H9 (cell line): ENCODE data around the gene MALAT1. TPM values are rescaled to one million over a fixed set of nuclear protein-coding genes. Genes with fewer than 3 reads are reported as not detected.

Experiments used
- DNase-seq: peaks from one replicate; pipeline ENCODE4 v3.0.0-alpha.2; 2017
- H2AFZ ChIP-seq: one replicate; pipeline ENCODE4 v1.6.1; 2013; ENCODE audit warnings: mild to moderate bottlenecking, low read length, control low read depth, moderate library complexity
- H2AK5ac ChIP-seq: 2 replicates; pipeline ENCODE4 v1.6.1; 2013; ENCODE audit warnings: low read length, control low read depth, mixed read lengths; ENCODE audit not compliant: insufficient read length
- H2BK120ac ChIP-seq: one replicate; pipeline ENCODE4 v1.6.1; 2013; ENCODE audit warnings: low read depth, mild to moderate bottlenecking, low read length, control low read depth, inconsistent platforms; ENCODE audit not compliant: poor library complexity, severe bottlenecking
- H2BK12ac ChIP-seq: 2 replicates; pipeline ENCODE4 v1.6.1; 2013; ENCODE audit warnings: low read length, control low read depth, mixed read lengths, low read depth; ENCODE audit not compliant: insufficient read length
- H2BK15ac ChIP-seq: 2 replicates; pipeline ENCODE4 v1.6.1; 2013; ENCODE audit warnings: low read depth, low read length, control low read depth
- H2BK20ac ChIP-seq: one replicate; pipeline ENCODE4 v1.6.1; 2013; ENCODE audit warnings: low read depth, mild to moderate bottlenecking, low read length, control low read depth, inconsistent platforms; ENCODE audit not compliant: poor library complexity, severe bottlenecking
- H2BK5ac ChIP-seq: 2 replicates; pipeline ENCODE4 v1.6.1; 2013; ENCODE audit warnings: low read length, control low read depth, mixed read lengths; ENCODE audit not compliant: insufficient read length
- H3K14ac ChIP-seq: 2 replicates; pipeline ENCODE4 v1.6.1; 2013; ENCODE audit warnings: low read length, control low read depth; ENCODE audit not compliant: insufficient read depth
- H3K18ac ChIP-seq: 2 replicates; pipeline ENCODE4 v1.6.1; 2013; ENCODE audit warnings: low read depth, mild to moderate bottlenecking, mixed read lengths, low read length, control low read depth; ENCODE audit not compliant: insufficient read length
- H3K23ac ChIP-seq: 2 replicates; pipeline ENCODE4 v1.6.1; 2013; ENCODE audit warnings: low read length, control low read depth, mixed read lengths, low read depth; ENCODE audit not compliant: insufficient read length
- H3K23me2 ChIP-seq: 2 replicates; pipeline ENCODE4 v1.6.1; 2013; ENCODE audit warnings: low read depth, mild to moderate bottlenecking, mixed read lengths, low read length, control low read depth; ENCODE audit not compliant: insufficient read length, poor library complexity, severe bottlenecking
- H3K27ac ChIP-seq: 2 replicates; pipeline ENCODE4 v1.5.1; 2013; ENCODE audit warnings: low read length, control low read depth, mixed read lengths, low read depth; ENCODE audit not compliant: insufficient read length
- H3K27me3 ChIP-seq: 2 replicates; pipeline ENCODE4 v1.6.1; 2013; ENCODE audit warnings: low read length, control low read depth, inconsistent platforms; ENCODE audit not compliant: insufficient read depth
- H3K4ac ChIP-seq: 2 replicates; pipeline ENCODE4 v1.6.1; 2013; ENCODE audit warnings: low read depth, mild to moderate bottlenecking, control low read depth, inconsistent platforms, low read length, moderate library complexity
- H3K4me1 ChIP-seq: 2 replicates; pipeline ENCODE4 v1.6.1; 2013; ENCODE audit warnings: low read length, control low read depth, inconsistent platforms; ENCODE audit not compliant: insufficient read depth
- H3K4me2 ChIP-seq: 2 replicates; pipeline ENCODE4 v1.6.1; 2013; ENCODE audit warnings: low read length, control low read depth, mixed read lengths; ENCODE audit not compliant: insufficient read length, insufficient read depth
- H3K56ac ChIP-seq: 2 replicates; pipeline ENCODE4 v1.6.1; 2013; ENCODE audit warnings: low read depth, mild to moderate bottlenecking, mixed read lengths, low read length, control low read depth; ENCODE audit not compliant: insufficient read length
- H3K79me1 ChIP-seq: 2 replicates; pipeline ENCODE4 v1.6.1; 2013; ENCODE audit warnings: low read depth, mild to moderate bottlenecking, moderate library complexity, low read length, control low read depth, inconsistent platforms; ENCODE audit not compliant: insufficient read depth, poor library complexity, severe bottlenecking
- H3K79me2 ChIP-seq: 2 replicates; pipeline ENCODE4 v1.6.1; 2013; ENCODE audit warnings: low read length, control low read depth, inconsistent platforms; ENCODE audit not compliant: insufficient read depth
- H3K9ac ChIP-seq: 2 replicates; pipeline ENCODE4 v1.6.1; 2013; ENCODE audit warnings: low read length, control low read depth, mixed read lengths; ENCODE audit not compliant: insufficient read length; ENCODE audit errors: extremely low read depth
- H3K9me3 ChIP-seq: one replicate; pipeline ENCODE4 v1.6.1; 2013; ENCODE audit warnings: low read depth, low read length, inconsistent platforms; ENCODE audit not compliant: control insufficient read depth
- H3T11ph ChIP-seq: one replicate; pipeline ENCODE4 v1.6.1; 2013; ENCODE audit warnings: mild to moderate bottlenecking, low read length, control low read depth, inconsistent platforms
- H4K20me1 ChIP-seq: one replicate; pipeline ENCODE4 v1.6.1; 2013; ENCODE audit not compliant: control insufficient read depth, insufficient read length, insufficient read depth
- H4K5ac ChIP-seq: 2 replicates; pipeline ENCODE4 v1.6.1; 2013; ENCODE audit warnings: low read depth, mild to moderate bottlenecking, mixed read lengths, low read length, control low read depth; ENCODE audit not compliant: insufficient read length
- H4K8ac ChIP-seq: replicated peaks from 2 replicates; pipeline ENCODE4 v1.6.1; 2013; ENCODE audit warnings: low read length, control low read depth, mixed read lengths, low read depth; ENCODE audit not compliant: insufficient read length
- H4K91ac ChIP-seq: 2 replicates; pipeline ENCODE4 v1.6.1; 2013; ENCODE audit warnings: low read depth, mild to moderate bottlenecking, moderate library complexity, mixed read lengths, low read length, control low read depth; ENCODE audit not compliant: insufficient read length
- H3K27ac Mint-ChIP-seq, 3 experiments: 2 replicates in 2 of 3; 3 replicates in 1 of 3; pipeline ENCODE4 v1.8.0; 2020 to 2021; ENCODE audit warnings: mixed read lengths in 3 of 3, mild to moderate bottlenecking in 1 of 3, moderate library complexity in 1 of 3
- H3K27me3 Mint-ChIP-seq: 2 replicates; pipeline ENCODE4 v1.8.0; 2021; ENCODE audit warnings: low read depth, mild to moderate bottlenecking, moderate library complexity, mixed read lengths
- H3K36me3 Mint-ChIP-seq, 3 experiments: 2 replicates in 2 of 3; 3 replicates in 1 of 3; pipeline ENCODE4 v1.8.0; 2020 to 2021; ENCODE audit warnings: low read depth in 3 of 3, mixed read lengths in 3 of 3; ENCODE audit not compliant: insufficient read depth in 1 of 3
- H3K4me1 Mint-ChIP-seq, 2 experiments: 2 replicates each; pipeline ENCODE4 v1.8.0; 2020; ENCODE audit warnings: mixed read lengths in 2 of 2
- H3K4me3 Mint-ChIP-seq, 2 experiments: 2 replicates in 1 of 2; 3 replicates in 1 of 2; pipeline ENCODE4 v1.8.0; 2020 to 2021; ENCODE audit warnings: mild to moderate bottlenecking in 2 of 2, mixed read lengths in 2 of 2, moderate library complexity in 1 of 2
- H3K9me3 Mint-ChIP-seq, 2 experiments: 2 replicates in 1 of 2; 3 replicates in 1 of 2; pipeline ENCODE4 v1.8.0; 2020; ENCODE audit warnings: mild to moderate bottlenecking in 2 of 2, mixed read lengths in 2 of 2, moderate library complexity in 1 of 2
- CTCF ChIP-seq: fragments of 200-600 bp; sonication (generic); conservative IDR thresholded peaks from 3 replicates; pipeline ENCODE4 v1.8.0; 2021; ENCODE audit warnings: antibody characterized with exemption, mild to moderate bottlenecking
- WGBS: extraction: QIAGEN DNeasy Blood & Tissue Kit; methylation state at CpG from one replicate; pipeline ENCODE4 v1.1.7; 2013; ENCODE audit warnings: missing lambda C conversion rate, low lambda C conversion rate, mixed read lengths; ENCODE audit not compliant: insufficient read length; ENCODE audit errors: extremely low coverage; 5-methylcytosine and 5-hydroxymethylcytosine counted together
- total RNA-seq: library from RNA; stranded (reverse); gene quantifications from 2 replicates; pipeline ENCODE4 v1.2.1, GENCODE V29; 2021

The MALAT1 gene
- total RNA-seq, 1 experiment from 2014 or later, result 1,934 TPM

- Histone ChIP-seq H2BK120ac (no peak overlapping the region), H2AFZ (no peak overlapping the region), H3K23me2 (peaks cover 9% of the 10 kb centered on the region), H3K4me1 (no peaks in the 10 kb centered on the region), H2BK15ac (no peak overlapping the region), H3K79me1 (no peaks in the 10 kb centered on the region), H3K27ac (no peak overlapping the region), H3K9ac (peak overlapping the region; percentile 18), H3K4me2 (peak overlapping the region; percentile 89), H3K4ac (no peak overlapping the region), H3K79me2 (peaks cover 42% of the 10 kb centered on the region), H3K56ac (no peak overlapping the region), H3T11ph (no peak overlapping the region), H3K9me3 (no peaks in the 10 kb centered on the region), H3K23ac (no peak overlapping the region), H2AK5ac (no peak overlapping the region), H2BK12ac (no peak overlapping the region), H4K91ac (no peak overlapping the region), H4K20me1 (no peaks in the 10 kb centered on the region), H2BK20ac (no peak overlapping the region), H4K8ac (no peak overlapping the region), H3K27me3 (no peaks in the 10 kb centered on the region), H3K18ac (no peak overlapping the region), H3K14ac (no peak overlapping the region), H2BK5ac (no peak overlapping the region), H4K5ac (no peak overlapping the region)
- H3K9me3 Mint-ChIP-seq, result peaks cover 2 to 3% of the 10 kb centered on the region in 2 experiments; a peak in 3 of 5 replicates
- no peaks in the 10 kb centered on the region for H3K27me3 Mint-ChIP-seq
- H3K4me3 Mint-ChIP-seq, result no peak overlapping the region
- WGBS, result no CpG with 5 or more reads among the region's 3 CpGs
- H3K4me1 Mint-ChIP-seq, result peaks cover 36 to 38% of the 10 kb centered on the region in 2 experiments
- peak overlapping the region in 2 of 3 experiments; percentile 87 to 97; a peak in 4 of 7 replicates for H3K27ac Mint-ChIP-seq
- H3K36me3 Mint-ChIP-seq, result peaks cover 0 to 33% (median 31%) of the 10 kb centered on the region in 3 experiments; a peak in 5 of 7 replicates
- DNase-seq, result no peak
- TF ChIP-seq CTCF, result no peak
Measured at GRCh38 chr11:65503949-65504673, 5.3 kb downstream of the MALAT1 start.
